ENCODE results near the gene GAGE12G. TPM values are rescaled to one million over a fixed set of nuclear protein-coding genes. Genes with fewer than 3 reads are reported as not detected.
"Not testable (repeated sequence)": the region's sequence is repeated elsewhere in the genome, so short reads cannot be mapped to it uniquely, and the experiment has no call there.

GAGE12G gene
- not detected in 2 replicates for total RNA-seq

GRCh38 chrX:49570100-49570499 lies at the start of gene GAGE12G:
GAGE12G (plus strand) TSS chrX:49570400; CDS start chrX:49571555, 1,155 bp downstream.
- H3K9me3 Mint-ChIP-seq; DNase-seq (ENCODE audit: low spot score); H3K27ac Mint-ChIP-seq; H3K36me3 Mint-ChIP-seq (ENCODE audit: low read depth); H3K4me1 Mint-ChIP-seq (ENCODE audit: low read depth); H3K27me3 Mint-ChIP-seq (ENCODE audit: insufficient read depth); intact Hi-C loops (cut with micrococcal nuclease); H3K4me3 Mint-ChIP-seq: not testable (repeated sequence)

- H3K4me3 Mint-ChIP-seq; H3K4me1 Mint-ChIP-seq (ENCODE audit: low read depth); DNase-seq (ENCODE audit: low spot score); H3K27ac Mint-ChIP-seq; H3K27me3 Mint-ChIP-seq (ENCODE audit: insufficient read depth); H3K9me3 Mint-ChIP-seq; H3K36me3 Mint-ChIP-seq (ENCODE audit: low read depth); intact Hi-C loops (cut with micrococcal nuclease): not testable (repeated sequence)
These were observed 38.3 kb upstream of the GAGE12G start, which contains the start of gene GAGE12C for GRCh38 chrX:49531877-49532276. GAGE12C (plus strand) TSS chrX:49532177; CDS start chrX:49533332, 1,155 bp downstream.

- DNase-seq (ENCODE audit: low spot score); H3K4me1 Mint-ChIP-seq (ENCODE audit: low read depth); H3K9me3 Mint-ChIP-seq; H3K36me3 Mint-ChIP-seq (ENCODE audit: low read depth); intact Hi-C loops (cut with micrococcal nuclease); H3K27me3 Mint-ChIP-seq (ENCODE audit: insufficient read depth); H3K27ac Mint-ChIP-seq; H3K4me3 Mint-ChIP-seq: not testable (repeated sequence)
These were observed 28.8 kb upstream of the GAGE12G start, which contains the start of gene GAGE12D for GRCh38 chrX:49541433-49541832. GAGE12D (plus strand) TSS chrX:49541733; CDS start chrX:49542888, 1,155 bp downstream.

- H3K27me3 Mint-ChIP-seq (ENCODE audit: insufficient read depth); DNase-seq (ENCODE audit: low spot score); H3K4me3 Mint-ChIP-seq; intact Hi-C loops (cut with micrococcal nuclease); H3K9me3 Mint-ChIP-seq; H3K36me3 Mint-ChIP-seq (ENCODE audit: low read depth); H3K27ac Mint-ChIP-seq; H3K4me1 Mint-ChIP-seq (ENCODE audit: low read depth): not testable (repeated sequence)
These were observed 19.2 kb upstream of the GAGE12G start, which contains the start of gene GAGE12E for GRCh38 chrX:49550989-49551388. GAGE12E (plus strand) TSS chrX:49551289; CDS start chrX:49552444, 1,155 bp downstream.

- H3K4me1 Mint-ChIP-seq (ENCODE audit: low read depth); H3K27ac Mint-ChIP-seq; DNase-seq (ENCODE audit: low spot score); H3K27me3 Mint-ChIP-seq (ENCODE audit: insufficient read depth); H3K9me3 Mint-ChIP-seq; H3K36me3 Mint-ChIP-seq (ENCODE audit: low read depth); H3K4me3 Mint-ChIP-seq; intact Hi-C loops (cut with micrococcal nuclease): not testable (repeated sequence)
These were observed 9.7 kb upstream of the GAGE12G start, which contains the start of gene GAGE12F for GRCh38 chrX:49560542-49560941. GAGE12F (plus strand) TSS chrX:49560842; CDS start chrX:49561997, 1,155 bp downstream.

GRCh38 chrX:49568728-49569127 lies 1.5 kb upstream of the GAGE12G start:
- H3K4me3 Mint-ChIP-seq; H3K27ac Mint-ChIP-seq; H3K9me3 Mint-ChIP-seq; H3K36me3 Mint-ChIP-seq (ENCODE audit: low read depth); H3K4me1 Mint-ChIP-seq (ENCODE audit: low read depth); intact Hi-C loops (cut with micrococcal nuclease); DNase-seq (ENCODE audit: low spot score); H3K27me3 Mint-ChIP-seq (ENCODE audit: insufficient read depth): not testable (repeated sequence)

- H3K4me3 Mint-ChIP-seq; H3K4me1 Mint-ChIP-seq (ENCODE audit: low read depth); H3K36me3 Mint-ChIP-seq (ENCODE audit: low read depth); H3K27ac Mint-ChIP-seq; H3K9me3 Mint-ChIP-seq; intact Hi-C loops (cut with micrococcal nuclease); DNase-seq (ENCODE audit: low spot score); H3K27me3 Mint-ChIP-seq (ENCODE audit: insufficient read depth): not testable (repeated sequence)
These were observed 1.0 kb upstream of the GAGE12G start for GRCh38 chrX:49569152-49569551.

GRCh38 chrX:49579649-49580048 lies 9.4 kb downstream of the GAGE12G start, which contains the start of gene GAGE12H:
GAGE12H (plus strand) TSS chrX:49579949; CDS start chrX:49581104, 1,155 bp downstream.
- H3K27ac Mint-ChIP-seq; H3K36me3 Mint-ChIP-seq (ENCODE audit: low read depth); H3K9me3 Mint-ChIP-seq; intact Hi-C loops (cut with micrococcal nuclease); DNase-seq (ENCODE audit: low spot score); H3K27me3 Mint-ChIP-seq (ENCODE audit: insufficient read depth); H3K4me1 Mint-ChIP-seq (ENCODE audit: low read depth); H3K4me3 Mint-ChIP-seq: not testable (repeated sequence)

GRCh38 chrX:49589196-49589595 lies 19.0 kb downstream of the GAGE12G start, which contains the start of gene GAGE2A:
GAGE2A (plus strand) TSS chrX:49589496; CDS start chrX:49590651, 1,155 bp downstream.
- intact Hi-C loops (cut with micrococcal nuclease); H3K9me3 Mint-ChIP-seq; DNase-seq (ENCODE audit: low spot score); H3K27ac Mint-ChIP-seq; H3K27me3 Mint-ChIP-seq (ENCODE audit: insufficient read depth); H3K4me1 Mint-ChIP-seq (ENCODE audit: low read depth); H3K36me3 Mint-ChIP-seq (ENCODE audit: low read depth); H3K4me3 Mint-ChIP-seq: not testable (repeated sequence)

GRCh38 chrX:49589769-49590478 lies 19.7 kb downstream of the GAGE12G start:
- H3K9me3 Mint-ChIP-seq; H3K27me3 Mint-ChIP-seq (ENCODE audit: insufficient read depth); DNase-seq (ENCODE audit: low spot score); H3K36me3 Mint-ChIP-seq (ENCODE audit: low read depth); H3K27ac Mint-ChIP-seq; H3K4me3 Mint-ChIP-seq; intact Hi-C loops (cut with micrococcal nuclease); H3K4me1 Mint-ChIP-seq (ENCODE audit: low read depth): not testable (repeated sequence)

GRCh38 chrX:49590488-49590887 lies 20.3 kb downstream of the GAGE12G start:
- intact Hi-C loops (cut with micrococcal nuclease); H3K4me3 Mint-ChIP-seq; H3K4me1 Mint-ChIP-seq (ENCODE audit: low read depth); H3K27me3 Mint-ChIP-seq (ENCODE audit: insufficient read depth); H3K9me3 Mint-ChIP-seq; H3K27ac Mint-ChIP-seq; H3K36me3 Mint-ChIP-seq (ENCODE audit: low read depth); DNase-seq (ENCODE audit: low spot score): not testable (repeated sequence)

- DNase-seq (ENCODE audit: low spot score); intact Hi-C loops (cut with micrococcal nuclease); H3K27ac Mint-ChIP-seq; H3K4me3 Mint-ChIP-seq; H3K36me3 Mint-ChIP-seq (ENCODE audit: low read depth); H3K4me1 Mint-ChIP-seq (ENCODE audit: low read depth); H3K9me3 Mint-ChIP-seq; H3K27me3 Mint-ChIP-seq (ENCODE audit: insufficient read depth): not testable (repeated sequence)
These were observed 28.5 kb downstream of the GAGE12G start, which contains the start of gene GAGE1 for GRCh38 chrX:49598720-49599119. GAGE1 (plus strand) TSS chrX:49599020; CDS start chrX:49600175, 1,155 bp downstream.

- Mint-ChIP-seq H3K9me3 (no peaks in the 10 kb centered on the region), H3K4me1 (ENCODE audit: low read depth) (no peaks in the 10 kb centered on the region), H3K27ac (no peak overlapping the region), H3K36me3 (ENCODE audit: low read depth) (no peaks in the 10 kb centered on the region), H3K27me3 (ENCODE audit: insufficient read depth) (peaks cover 2% of the 10 kb centered on the region), H3K4me3 (no peak overlapping the region)
- intact Hi-C loops (cut with micrococcal nuclease), result no loop called here
- DNase-seq (ENCODE audit: low spot score), result no peak
These were observed 40.6 kb downstream of the GAGE12G start for GRCh38 chrX:49610718-49611310.

Data from activated T-helper 1 cell treated with anti-CD3 and anti-CD28 coated beads, Interleukin-12 subunit alpha, Interleukin-12 subunit beta, Interleukin-2, Interleukin-4 antibody, amounts not matched to agents 30 ng/mL and 10 ng/mL and 1 ng/mL, durations not matched to agents 14 hours and 24 hours and 36 hours (primary cell).